Endothelial cell of umbilical vein (primary cell): Measurements from ENCODE around the gene DLGAP5. TPM values are rescaled to one million over a fixed set of nuclear protein-coding genes. Genes with fewer than 3 reads are reported as not detected.

ENCODE experiments used
- BruUV-seq: library from RNA; stranded (reverse); fragments of 400-500 nt; replicated peaks from 2 replicates; lab custom pipeline; 2021; lab: Mats Ljungman, UMichigan
- CTCF ChIA-PET: fragments of 300-600, 350-600 bp; sonication (Branson Sonifier 250); formaldehyde crosslinking; loops from one replicate; lab custom pipeline; 2021; ENCODE audit warnings: antibody characterized with exemption, inconsistent platforms; lab: Charles Lee
- POLR2A ChIA-PET: fragments of 300-600, 350-600 bp; sonication (Branson Sonifier 250); formaldehyde crosslinking; loops from one replicate; lab custom pipeline; 2021; ENCODE audit warnings: antibody characterized with exemption, inconsistent platforms; lab: Charles Lee
- DNase-seq: peaks from one replicate; pipeline ENCODE4 v3.0.0-alpha.2; 2011; ENCODE audit warnings: low read depth, low spot score
- FAIRE-seq: peaks from 2 replicates; lab custom pipeline; 2011; peaks lifted over from hg19 to GRCh38; lab: Jason Lieb, UNC
- H2AFZ ChIP-seq: 2 replicates; pipeline ENCODE4 v1.6.0; 2012; ENCODE audit warnings: low read depth, low read length, control low read depth, inconsistent platforms
- H3K27ac ChIP-seq: 2 replicates; pipeline ENCODE4 v1.5.1; 2011; ENCODE audit warnings: low read depth, mild to moderate bottlenecking, control low read depth, low read length, moderate library complexity; ENCODE audit not compliant: insufficient read depth
- H3K27me3 ChIP-seq, 2 experiments: 2 replicates each; pipeline versions ENCODE4 v1.6.0 to v1.6.1; 2011; ENCODE audit warnings: low read length in 2 of 2, mixed read lengths in 1 of 2; ENCODE audit not compliant: control insufficient read depth in 2 of 2, insufficient read depth in 2 of 2
- H3K36me3 ChIP-seq, 2 experiments: 2 replicates in 1 of 2; 3 replicates in 1 of 2; pipeline ENCODE4 v1.5.1; 2011; ENCODE audit warnings: low read length in 2 of 2, mild to moderate bottlenecking in 1 of 2, moderate library complexity in 1 of 2; ENCODE audit not compliant: control insufficient read depth in 2 of 2, insufficient read depth in 2 of 2; ENCODE audit errors: extremely low read depth in 1 of 2
- H3K4me1 ChIP-seq: 3 replicates; pipeline ENCODE4 v1.5.1; 2011; ENCODE audit warnings: mild to moderate bottlenecking, low read length; ENCODE audit not compliant: control insufficient read depth, insufficient read depth; ENCODE audit errors: extremely low read depth
- H3K4me2 ChIP-seq: 2 replicates; pipeline ENCODE4 v1.6.1; 2011; ENCODE audit warnings: low read length, control low read depth, mixed read lengths; ENCODE audit not compliant: insufficient read depth
- H3K4me3 ChIP-seq, 3 experiments: fragments of 200-600 bp in 1 of 3; sonication (generic), shearing (Covaris generic) in 1 of 3; replicated peaks in 1 of 3; 2 replicates each; pipeline ENCODE4 v1.5.1; 2011 to 2016; ENCODE audit warnings: control low read depth in 3 of 3, low read length in 3 of 3, mild to moderate bottlenecking in 2 of 3, inconsistent platforms in 1 of 3, low read depth in 1 of 3, moderate library complexity in 1 of 3; ENCODE audit not compliant: insufficient read depth in 1 of 3
- H3K79me2 ChIP-seq: 2 replicates; pipeline ENCODE4 v1.6.0; 2012; ENCODE audit warnings: low read length, inconsistent platforms; ENCODE audit not compliant: control insufficient read depth, insufficient read depth
- H3K9ac ChIP-seq: replicated peaks from 2 replicates; pipeline ENCODE3; 2011; ENCODE audit warnings: low read length, control low read depth; ENCODE audit not compliant: insufficient read depth; ENCODE audit errors: extremely low read depth
- H3K9me1 ChIP-seq: replicated peaks from 3 replicates; pipeline ENCODE4 v1.6.0; 2011; ENCODE audit warnings: mild to moderate bottlenecking, low read length; ENCODE audit not compliant: control insufficient read depth, insufficient read depth; ENCODE audit errors: extremely low read depth
- H3K9me3 ChIP-seq: replicated peaks from 2 replicates; pipeline ENCODE4 v1.5.1; 2012; ENCODE audit warnings: low read length, inconsistent platforms; ENCODE audit not compliant: control insufficient read depth, insufficient read depth
- H4K20me1 ChIP-seq: replicated peaks from 2 replicates; pipeline ENCODE3; 2011; ENCODE audit warnings: mild to moderate bottlenecking, low read length; ENCODE audit not compliant: control insufficient read depth, insufficient read depth; ENCODE audit errors: extremely low read depth
- CTCF ChIP-seq, 2 donors: IDR thresholded peaks; 1 replicate in 1 of 2; 2 replicates in 1 of 2; pipeline ENCODE4 v1.5.1; 2011; ENCODE audit warnings: low read length in 2 of 2, mild to moderate bottlenecking in 2 of 2, moderate library complexity in 2 of 2, control low read depth in 1 of 2, inconsistent platforms in 1 of 2, low read depth in 1 of 2; ENCODE audit not compliant: insufficient read depth in 1 of 2; ENCODE audit errors: extremely low read depth in 1 of 2
- EZH2 ChIP-seq: IDR thresholded peaks from 2 replicates; pipeline ENCODE4 v1.6.1; 2012; ENCODE audit warnings: borderline replicate concordance, low read depth, mild to moderate bottlenecking, moderate library complexity, low read length, inconsistent platforms; ENCODE audit not compliant: severe bottlenecking
- FOS ChIP-seq: IDR thresholded peaks from 2 replicates; pipeline ENCODE4 v1.6.1; 2011; ENCODE audit warnings: mild to moderate bottlenecking, low read length, moderate library complexity, borderline replicate concordance; ENCODE audit not compliant: insufficient read depth
- GATA2 ChIP-seq: IDR thresholded peaks from 2 replicates; pipeline ENCODE4 v1.7.0; 2011; ENCODE audit warnings: low read depth, mild to moderate bottlenecking, moderate library complexity, mixed read lengths, low read length; ENCODE audit not compliant: insufficient read length, insufficient read depth
- JUN ChIP-seq: IDR thresholded peaks from 2 replicates; pipeline ENCODE4 v1.6.1; 2011; ENCODE audit warnings: borderline replicate concordance, low read depth; ENCODE audit not compliant: insufficient read length, insufficient read depth
- MAX ChIP-seq: IDR thresholded peaks from 2 replicates; pipeline ENCODE4 v1.6.1; 2011; ENCODE audit not compliant: insufficient read depth, insufficient read length
- MYC ChIP-seq: IDR thresholded peaks from one replicate; pipeline ENCODE4 v1.6.1; 2011; ENCODE audit warnings: mild to moderate bottlenecking, low read depth, low read length
- POLR2A ChIP-seq: IDR thresholded peaks from 2 replicates; pipeline ENCODE4 v1.6.1; 2012; ENCODE audit warnings: low read depth, mild to moderate bottlenecking, control low read depth, low read length
- POLR2AphosphoS5 ChIP-seq: IDR thresholded peaks from 2 replicates; pipeline ENCODE4 v1.6.1; 2012; ENCODE audit warnings: low read depth, mild to moderate bottlenecking, control low read depth, low read length, moderate library complexity; ENCODE audit not compliant: insufficient read depth
- dilution Hi-C: fragments of 300-500 bp; cut with MboI; formaldehyde crosslinking; loops from one replicate; pipeline ENCODE4 v1.15.0; 2019; ENCODE audit warnings: low sequenced_read_pairs; ENCODE audit not compliant: extremely low pct_ligation_motif_present
- intact Hi-C: fragments of 100-400 bp; cut with micrococcal nuclease; formaldehyde crosslinking; loops from one replicate; pipeline ENCODE4 v1.10.0; 2022
- polyA plus RNA-seq, 4 experiments: library from polyadenylated mRNA; depleted of rRNA in 3 of 4; stranded (reverse) in 3 of 4; unstranded in 1 of 4; fragments of >200 nt; gene quantifications; 2 replicates each; pipeline versions ENCODE4 v1.2.1 to v1.2.3, GENCODE V29; 2011 to 2012; ENCODE audit warnings: missing spikeins in 1 of 4
- total RNA-seq: library from RNA; stranded (reverse); gene quantifications from 2 replicates; pipeline ENCODE4 v1.2.3, GENCODE V29; 2021

DLGAP5 gene
- total and polyA plus RNA-seq, 2 donors (not counting 3 experiments of a cell fraction or from before 2014, with no cell fraction given), result 8.3 to 83.2 TPM

GRCh38 chr14:55126932-55127459 is 64.4 kb downstream of the DLGAP5 start:
- ChIA-PET POLR2A (no interaction called here), CTCF (interaction anchor here (1.1 to 1.2 kb wide), 2 partner anchors 23 to 34 kb away, joined by 3 to 5 read pairs; no protein-coding TSS in a partner anchor)
- no peaks in the 10 kb centered on the region for H3K27me3 ChIP-seq
- DNase-seq (no peak), FAIRE-seq (no peak)
- no TSS peak for BruUV-seq
- intact Hi-C loops (no loop called here), dilution Hi-C loops (no loop called here)
- H3K27ac ChIP-seq, result no peak overlapping the region
- no peaks in the 10 kb centered on the region for H3K36me3 ChIP-seq
- no peak overlapping the region for H3K4me3 ChIP-seq
- no peak overlapping the region for H3K9ac ChIP-seq
- H3K9me3 ChIP-seq, result no peaks in the 10 kb centered on the region
- TF ChIP-seq POLR2AphosphoS5 (no peak), EZH2 (no peak), MAX (no peak), POLR2A (no peak), FOS (no peak), MYC (no peak), JUN (no peak), GATA2 (no peak), CTCF (IDR thresholded peaks at IDR 0.05; ENCODE audit: extremely low read depth in 1 of 2, insufficient read depth in 1 of 2, low read depth in 1 of 2, low read length in 2 of 2) (no peak)
- no peaks in the 10 kb centered on the region for H4K20me1 ChIP-seq
- H3K9me1 ChIP-seq, result no peaks in the 10 kb centered on the region
- H3K4me1 ChIP-seq, result peaks cover 3% of the 10 kb centered on the region
- no peak overlapping the region for H2AFZ ChIP-seq
- H3K4me2 ChIP-seq, result no peak overlapping the region
- peaks cover 2% of the 10 kb centered on the region for H3K79me2 ChIP-seq
